OCI-LY3 (cell line): ENCODE data around the gene JPH4.
"Not testable (repeated sequence)": the region's sequence is repeated elsewhere in the genome, so short reads cannot be mapped to it uniquely, and the experiment has no call there.

Experiments used
- H2AFZ ChIP-seq: fragments of 200-600, 300-600 bp; shearing (Covaris generic); 2 replicates; pipeline ENCODE4 v1.6.0; 2014; ENCODE audit warnings: antibody characterized with exemption, low read depth, low read length
- H3K27ac ChIP-seq: fragments of 200-600, 300-600 bp; sonication (generic); 2 replicates; pipeline ENCODE4 v1.5.1; 2014; ENCODE audit warnings: mild to moderate bottlenecking, low read length, moderate library complexity, mixed read lengths
- H3K27me3 ChIP-seq: fragments of 200-600, 300-600 bp; sonication (generic); 2 replicates; pipeline ENCODE4 v1.6.1; 2014; ENCODE audit warnings: low read depth, low read length, mixed read lengths
- H3K36me3 ChIP-seq: fragments of 200-600, 300-600 bp; sonication (generic); replicated peaks from 2 replicates; pipeline ENCODE3; 2014; ENCODE audit warnings: low read depth, low read length, mixed read lengths
- H3K4me1 ChIP-seq: fragments of 300-600, 200-600 bp; sonication (generic); 2 replicates; pipeline ENCODE4 v1.6.1; 2014; ENCODE audit warnings: low read length, mixed read lengths
- H3K4me2 ChIP-seq: fragments of 200-600, 300-600 bp; sonication (generic); 2 replicates; pipeline ENCODE4 v1.6.1; 2014; ENCODE audit warnings: low read length, mixed read lengths
- H3K4me3 ChIP-seq: fragments of 300-600, 200-600 bp; sonication (generic); 2 replicates; pipeline ENCODE4 v1.5.1; 2014; ENCODE audit warnings: antibody characterized with exemption, mild to moderate bottlenecking, low read length, moderate library complexity
- H3K79me2 ChIP-seq: fragments of 300-600, 200-600 bp; shearing (Covaris generic); 2 replicates; pipeline ENCODE4 v1.6.1; 2014; ENCODE audit warnings: mild to moderate bottlenecking, low read length, mixed read lengths
- H3K9ac ChIP-seq: fragments of 300-600, 200-600 bp; shearing (Covaris generic); 2 replicates; pipeline ENCODE4 v1.6.0; 2014; ENCODE audit warnings: mild to moderate bottlenecking, low read length, moderate library complexity
- H3K9me3 ChIP-seq: fragments of 200-600, 300-600 bp; shearing (Covaris generic); 2 replicates; pipeline ENCODE4 v1.6.1; 2014; ENCODE audit warnings: low read length, mixed read lengths; ENCODE audit not compliant: insufficient read depth
- H4K20me1 ChIP-seq: fragments of 200-600, 300-600 bp; sonication (generic); 2 replicates; pipeline ENCODE4 v1.6.1; 2016; ENCODE audit warnings: low read length, mixed read lengths; ENCODE audit not compliant: insufficient read depth
- EZH2phosphoT487 ChIP-seq: fragments of 200-600 bp; shearing (Covaris generic); IDR thresholded peaks from 2 replicates; pipeline ENCODE4 v1.6.1; 2018; ENCODE audit warnings: antibody characterized with exemption, mixed run types, low read depth
- TF ChIP-seq, protein P1 (sequence below): fragments of 200-600, 300-600 bp; sonication (generic); IDR thresholded peaks from 2 replicates; pipeline ENCODE4 v1.5.1; 2014; ENCODE audit warnings: antibody characterized with exemption, low read length, low read depth

The JPH4 gene

DNA sequence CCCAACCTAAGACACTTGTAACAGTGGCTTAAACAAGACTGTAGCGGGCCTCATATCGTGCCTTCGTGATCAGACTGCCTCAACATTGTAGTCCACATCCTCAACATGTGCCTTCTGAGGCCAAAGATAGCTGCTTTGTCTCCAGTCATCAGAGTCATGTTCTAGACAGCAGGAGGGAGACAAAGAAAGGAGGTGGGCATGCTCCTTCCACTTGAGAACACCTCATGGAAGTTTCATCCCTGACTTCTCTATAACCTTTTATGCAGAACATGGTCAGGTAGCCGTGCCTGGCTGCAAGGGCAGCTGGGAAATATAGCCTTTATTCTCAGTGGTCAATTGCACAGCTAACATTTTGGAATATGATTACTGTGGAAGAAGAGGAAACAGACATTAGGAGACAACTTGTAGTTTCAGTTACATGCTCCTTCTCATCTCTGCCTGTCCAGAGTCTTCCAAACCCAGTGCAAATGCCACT lies 32.3 kb upstream of the JPH4 start:
- TF ChIP-seq, protein P1, sequence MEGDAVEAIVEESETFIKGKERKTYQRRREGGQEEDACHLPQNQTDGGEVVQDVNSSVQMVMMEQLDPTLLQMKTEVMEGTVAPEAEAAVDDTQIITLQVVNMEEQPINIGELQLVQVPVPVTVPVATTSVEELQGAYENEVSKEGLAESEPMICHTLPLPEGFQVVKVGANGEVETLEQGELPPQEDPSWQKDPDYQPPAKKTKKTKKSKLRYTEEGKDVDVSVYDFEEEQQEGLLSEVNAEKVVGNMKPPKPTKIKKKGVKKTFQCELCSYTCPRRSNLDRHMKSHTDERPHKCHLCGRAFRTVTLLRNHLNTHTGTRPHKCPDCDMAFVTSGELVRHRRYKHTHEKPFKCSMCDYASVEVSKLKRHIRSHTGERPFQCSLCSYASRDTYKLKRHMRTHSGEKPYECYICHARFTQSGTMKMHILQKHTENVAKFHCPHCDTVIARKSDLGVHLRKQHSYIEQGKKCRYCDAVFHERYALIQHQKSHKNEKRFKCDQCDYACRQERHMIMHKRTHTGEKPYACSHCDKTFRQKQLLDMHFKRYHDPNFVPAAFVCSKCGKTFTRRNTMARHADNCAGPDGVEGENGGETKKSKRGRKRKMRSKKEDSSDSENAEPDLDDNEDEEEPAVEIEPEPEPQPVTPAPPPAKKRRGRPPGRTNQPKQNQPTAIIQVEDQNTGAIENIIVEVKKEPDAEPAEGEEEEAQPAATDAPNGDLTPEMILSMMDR: no peak
- no peak for TF ChIP-seq EZH2phosphoT487
- H3K9me3 ChIP-seq: no peaks in the 10 kb centered on the region; the same call in 1 of the 2 replicates
- H3K27ac ChIP-seq: no peak overlapping the region
- H2AFZ ChIP-seq: no peak overlapping the region
- H3K4me1 ChIP-seq: peaks cover 6% of the 10 kb centered on the region
- no peak overlapping the region for H3K9ac ChIP-seq
- H4K20me1 ChIP-seq: no peaks in the 10 kb centered on the region
- H3K4me3 ChIP-seq: no peak overlapping the region
- H3K36me3 ChIP-seq: no peaks in the 10 kb centered on the region
- peaks cover 23% of the 10 kb centered on the region; the same call in 1 of the 2 replicates for H3K27me3 ChIP-seq
- H3K79me2 ChIP-seq: no peaks in the 10 kb centered on the region
- H3K4me2 ChIP-seq: no peak overlapping the region

- Histone ChIP-seq H3K36me3 (no peaks in the 10 kb centered on the region), H3K4me1 (peaks cover 8% of the 10 kb centered on the region), H4K20me1 (no peaks in the 10 kb centered on the region), H2AFZ (no peak overlapping the region), H3K4me2 (no peak overlapping the region), H3K9me3 (no peaks in the 10 kb centered on the region; the same call in 1 of the 2 replicates), H3K27me3 (peaks cover 23% of the 10 kb centered on the region; the same call in 1 of the 2 replicates), H3K4me3 (no peak overlapping the region), H3K79me2 (no peaks in the 10 kb centered on the region), H3K27ac (no peak overlapping the region), H3K9ac (no peak overlapping the region)
- TF ChIP-seq, protein P1: no peak
- TF ChIP-seq EZH2phosphoT487: no peak
Measured at GRCh38 chr14:23610090-23610814, 31.7 kb upstream of the JPH4 start.

DNA sequence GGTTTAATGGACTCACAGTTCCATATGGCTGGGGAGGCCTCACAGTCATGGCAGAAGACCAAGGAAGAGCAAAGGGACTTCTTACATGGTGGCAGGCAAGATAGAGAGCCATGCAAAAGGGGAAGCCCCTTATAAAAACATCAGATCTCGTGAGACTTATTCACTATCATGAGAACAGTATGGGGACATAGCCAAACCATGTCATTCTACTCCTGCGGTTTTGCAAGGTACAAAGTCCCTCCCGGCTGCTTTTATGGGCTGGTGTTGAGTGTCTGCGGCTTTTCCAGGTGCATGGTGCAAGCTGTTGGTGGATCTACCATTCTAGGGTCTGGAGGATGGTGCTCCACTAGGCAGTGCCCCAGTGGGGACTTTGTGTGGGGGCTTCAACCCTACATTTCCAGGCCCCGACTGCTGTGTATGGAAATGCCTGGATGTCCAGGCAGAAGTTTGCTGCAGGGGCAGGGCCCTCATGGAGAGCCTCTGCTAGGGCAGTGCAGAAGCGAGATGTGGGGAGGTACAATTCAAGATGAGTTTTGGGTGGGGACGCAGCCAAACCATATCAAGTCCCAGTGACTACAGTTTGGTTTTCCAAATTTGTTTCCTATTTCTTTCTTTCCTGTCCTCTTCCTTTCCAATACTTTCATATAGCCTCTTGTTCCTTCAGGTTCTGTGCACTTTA lies 31.0 kb upstream of the JPH4 start:
- not testable (repeated sequence) for H3K27ac ChIP-seq, H3K36me3 ChIP-seq, H3K9me3 ChIP-seq, H3K79me2 ChIP-seq, H4K20me1 ChIP-seq, H3K4me2 ChIP-seq, H3K9ac ChIP-seq, H2AFZ ChIP-seq, H3K4me3 ChIP-seq, H3K4me1 ChIP-seq
- H3K27me3 ChIP-seq: peaks cover 23% of the 10 kb centered on the region; the same call in 1 of the 2 replicates

- H3K4me3 ChIP-seq: no peak overlapping the region
- H3K27ac ChIP-seq: no peak overlapping the region
- H3K27me3 ChIP-seq: peaks cover 23% of the 10 kb centered on the region; the same call in 1 of the 2 replicates
- H3K79me2 ChIP-seq: no peaks in the 10 kb centered on the region
- H2AFZ ChIP-seq: no peak overlapping the region
- TF ChIP-seq EZH2phosphoT487: no peak
- TF ChIP-seq, protein P1: no peak
- H3K4me2 ChIP-seq: no peak overlapping the region
- no peaks in the 10 kb centered on the region for H4K20me1 ChIP-seq
- no peak overlapping the region for H3K9ac ChIP-seq
- peaks cover 8% of the 10 kb centered on the region for H3K4me1 ChIP-seq
- no peaks in the 10 kb centered on the region for H3K36me3 ChIP-seq
- no peaks in the 10 kb centered on the region; the same call in 1 of the 2 replicates for H3K9me3 ChIP-seq
Measured at GRCh38 chr14:23609001-23609400, 30.4 kb upstream of the JPH4 start.
